OCI-M2 (cell line): ENCODE measurements around the gene NPIPA5.
"Not testable (repeated sequence)": the region's sequence is repeated elsewhere in the genome, so short reads cannot be mapped to it uniquely, and the experiment has no call there.

Source experiments
- DNase-seq: peaks from one replicate; lab custom pipeline; 2025; ENCODE audit not compliant: unreplicated experiment; lab: John Stamatoyannopoulos, UW

NPIPA5 gene

DNA sequence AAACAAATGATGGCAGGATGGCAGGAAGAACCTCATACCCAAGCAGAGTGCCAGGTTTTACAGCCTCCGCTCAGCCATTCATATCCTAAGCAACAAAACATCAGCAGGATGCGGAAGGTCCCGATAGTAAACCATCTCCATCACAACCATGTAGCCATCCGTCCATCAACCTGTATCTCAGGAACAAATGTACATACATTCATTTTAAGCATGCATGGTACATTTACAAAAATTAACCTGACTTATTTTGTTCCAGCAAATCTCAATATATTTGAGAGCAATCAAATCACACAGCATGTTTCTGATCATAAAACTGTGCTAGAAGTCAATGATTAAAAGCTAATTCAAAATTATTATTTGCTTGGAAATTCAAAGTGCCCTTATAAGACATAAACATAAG lies at the start of gene NPIPA5:
NPIPA5 (minus strand) TSS at position 101 of the 400 bp plus-strand sequence; CDS start at position 101, 0 bp downstream.
- not testable (repeated sequence) for DNase-seq

DNA sequence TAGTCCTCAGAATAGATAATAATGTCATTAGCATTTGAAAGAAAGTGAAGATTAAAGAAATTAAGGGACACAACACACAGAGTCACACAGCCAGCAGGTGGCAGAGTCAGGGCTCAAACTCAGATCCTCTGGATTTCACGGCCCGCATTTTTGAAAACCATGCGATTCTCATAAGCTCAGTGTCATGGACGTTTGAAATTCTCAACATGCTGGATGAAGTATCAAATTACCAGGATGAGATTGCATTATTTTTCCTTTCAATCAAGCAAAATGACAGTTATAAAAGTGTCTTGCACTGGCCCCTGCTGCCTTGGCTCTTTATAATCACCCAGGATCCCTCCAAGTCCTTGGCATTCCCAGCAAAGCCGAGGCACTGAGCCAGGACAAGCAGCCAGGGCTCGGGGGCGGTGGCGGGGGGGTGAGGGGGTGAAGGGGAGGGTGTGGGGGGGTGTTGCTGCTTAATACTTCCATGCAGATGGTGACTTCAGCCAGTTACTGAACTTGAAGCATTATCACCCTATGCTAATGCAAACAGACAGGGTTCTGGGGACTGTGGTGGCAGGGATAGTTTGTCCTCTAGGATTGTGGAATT lies 49.6 kb upstream of the NPIPA5 start:
- no peak for DNase-seq

DNA sequence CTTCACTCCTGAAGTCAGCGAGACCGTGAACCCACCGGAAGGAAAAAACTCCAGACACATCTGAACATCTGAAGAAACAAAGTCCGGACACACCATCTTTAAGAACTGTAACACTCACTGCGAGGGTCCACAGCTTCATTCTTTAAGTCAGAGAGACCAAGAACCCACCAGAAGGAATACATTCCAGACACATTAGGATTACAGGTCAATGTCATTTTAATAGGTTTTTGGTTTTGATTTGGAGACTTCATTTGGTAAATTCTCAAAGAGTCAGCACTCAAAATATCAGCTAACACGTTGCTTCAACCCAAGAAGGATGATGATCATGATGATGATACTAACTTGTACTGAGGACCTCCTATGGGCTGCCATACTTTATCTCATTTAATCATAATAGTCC lies 48.7 kb upstream of the NPIPA5 start:
- no peak for DNase-seq

DNA sequence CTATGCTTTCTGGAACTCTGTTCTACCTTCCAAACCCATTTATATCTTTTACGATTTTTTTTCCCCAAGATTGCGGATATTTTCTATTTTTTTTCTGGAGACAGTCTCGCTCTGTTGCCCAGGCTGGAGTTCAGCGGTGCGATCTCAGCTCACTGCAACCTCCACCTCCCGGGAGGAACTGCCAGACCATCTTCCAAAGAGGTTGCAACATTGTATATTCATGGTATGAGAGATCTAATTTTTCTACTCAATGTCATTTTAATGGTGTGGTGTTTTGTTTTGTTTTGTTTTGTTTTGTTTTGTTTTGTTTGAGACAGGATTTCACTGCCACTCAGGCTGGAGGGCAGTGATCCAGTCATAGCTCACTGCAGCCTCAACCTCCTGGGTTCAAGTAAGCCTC lies 47.8 kb upstream of the NPIPA5 start:
- DNase-seq: no peak

DNA sequence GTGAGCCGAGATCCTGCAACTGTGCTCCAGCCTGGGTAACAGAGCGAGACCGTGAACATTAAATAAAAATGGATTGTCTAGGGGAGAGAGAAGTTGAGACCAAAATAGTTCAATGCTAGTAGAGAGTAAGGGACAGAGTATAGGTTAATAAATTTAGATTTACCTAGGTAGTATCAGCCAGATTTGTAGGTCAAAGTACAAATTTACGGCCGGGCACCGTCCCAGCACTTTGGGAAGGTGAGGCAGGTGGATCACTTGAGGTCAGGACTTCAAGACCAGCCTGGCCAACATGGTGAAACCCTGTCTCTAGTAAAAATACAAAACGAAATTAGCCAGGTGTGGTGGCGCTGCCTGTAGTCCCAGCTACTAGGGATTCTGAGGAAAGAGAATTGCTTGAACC lies 44.1 kb upstream of the NPIPA5 start:
- DNase-seq: no peak

DNA sequence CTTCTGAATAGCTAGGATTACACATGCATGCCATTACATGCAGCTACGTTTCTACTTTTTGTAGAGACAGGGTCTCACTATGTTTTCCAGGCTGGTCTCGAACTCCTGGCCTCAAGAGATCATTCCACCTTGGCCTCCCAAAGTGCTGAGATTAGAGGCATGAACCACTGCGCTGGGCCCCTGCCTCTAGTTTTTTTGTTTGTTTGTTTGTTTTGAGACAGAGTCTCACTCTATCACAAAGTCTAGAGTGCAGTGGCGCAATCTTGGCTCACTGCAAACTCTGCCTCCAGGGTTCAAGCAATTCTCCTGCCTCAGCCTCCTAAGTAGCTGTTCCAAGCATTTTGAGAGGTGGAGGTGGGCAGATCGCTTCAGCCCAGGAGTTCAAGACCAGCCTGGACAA lies 43.6 kb upstream of the NPIPA5 start:
- not testable (repeated sequence) for DNase-seq

DNA sequence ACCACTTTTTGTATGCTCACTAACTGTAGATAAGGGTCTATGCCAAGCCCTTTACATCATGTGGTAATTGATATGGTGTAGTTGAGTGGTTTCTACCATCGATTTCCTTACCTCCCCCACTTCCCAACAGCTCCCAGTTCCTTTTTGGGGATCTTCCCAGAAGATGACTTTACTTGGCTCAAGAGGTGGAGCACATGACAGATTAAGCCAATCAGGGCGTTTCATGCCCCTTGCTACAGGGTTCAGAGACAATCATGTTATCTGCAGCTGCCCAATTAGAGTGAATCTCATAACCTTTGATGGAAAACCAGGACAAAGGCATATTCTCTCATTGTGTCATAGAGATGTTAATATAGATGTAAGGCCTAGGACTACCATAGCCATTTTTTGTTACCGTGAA lies 40.1 kb upstream of the NPIPA5 start:
- no peak for DNase-seq

DNA sequence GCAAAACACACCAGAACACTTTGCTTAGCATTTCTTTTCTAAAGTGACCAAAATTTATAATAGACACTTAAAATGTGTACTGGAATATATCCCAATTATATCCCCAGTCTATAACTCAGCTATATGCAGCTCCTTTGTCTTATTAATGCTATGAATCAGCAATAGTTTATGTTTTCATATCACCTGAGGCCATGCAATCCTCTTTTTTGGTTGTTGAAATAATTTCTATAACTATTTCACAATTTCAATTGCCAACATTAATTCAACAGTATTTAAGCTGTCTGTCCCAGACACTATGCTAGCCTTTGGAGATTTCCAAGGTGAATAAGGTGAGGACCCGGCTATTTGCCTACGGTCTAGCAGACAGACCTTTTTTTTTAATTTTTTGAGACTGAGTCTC lies 39.1 kb upstream of the NPIPA5 start:
- no peak for DNase-seq

DNA sequence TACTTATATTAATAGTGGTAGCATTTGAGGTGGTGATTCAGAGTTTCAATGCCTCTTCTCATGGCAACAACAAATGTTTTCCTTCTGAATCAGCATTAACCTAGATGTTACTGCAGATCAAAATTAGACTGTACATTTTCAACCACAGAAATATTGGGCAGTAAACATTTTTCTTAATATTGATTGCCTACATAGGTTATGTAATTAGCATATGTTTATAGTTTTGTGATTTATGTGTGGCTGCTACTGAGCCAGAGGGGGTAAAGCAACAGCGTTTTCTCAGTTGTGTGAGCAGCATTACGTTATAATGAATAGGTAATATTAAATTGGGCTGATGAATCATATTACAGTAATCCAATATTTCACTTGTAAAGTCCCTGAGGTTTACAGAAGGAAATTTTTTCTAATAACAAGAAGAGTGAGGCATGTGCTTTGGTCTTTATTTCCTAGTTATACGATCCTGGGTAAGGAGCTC lies 37.5 kb upstream of the NPIPA5 start:
- DNase-seq: no peak

DNA sequence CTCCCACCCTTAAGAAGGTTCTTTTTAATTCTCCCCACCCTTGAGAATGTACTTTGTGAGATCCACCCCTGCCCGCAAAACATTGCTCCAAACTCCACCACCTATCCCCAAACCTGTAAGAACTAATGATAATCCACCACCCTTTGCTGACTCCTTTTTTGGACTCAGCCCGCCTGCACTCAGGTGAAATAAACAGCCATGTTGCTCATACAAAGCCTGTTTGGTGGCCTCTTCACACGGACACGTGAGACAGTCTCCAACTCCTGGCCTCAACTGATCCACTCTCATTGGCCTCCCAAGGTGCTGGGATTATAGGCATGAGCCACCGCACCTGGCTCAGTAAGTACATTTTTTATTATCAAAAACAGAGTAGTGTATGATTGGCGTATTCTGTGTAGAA lies 31.4 kb upstream of the NPIPA5 start:
- DNase-seq: not testable (repeated sequence)

DNA sequence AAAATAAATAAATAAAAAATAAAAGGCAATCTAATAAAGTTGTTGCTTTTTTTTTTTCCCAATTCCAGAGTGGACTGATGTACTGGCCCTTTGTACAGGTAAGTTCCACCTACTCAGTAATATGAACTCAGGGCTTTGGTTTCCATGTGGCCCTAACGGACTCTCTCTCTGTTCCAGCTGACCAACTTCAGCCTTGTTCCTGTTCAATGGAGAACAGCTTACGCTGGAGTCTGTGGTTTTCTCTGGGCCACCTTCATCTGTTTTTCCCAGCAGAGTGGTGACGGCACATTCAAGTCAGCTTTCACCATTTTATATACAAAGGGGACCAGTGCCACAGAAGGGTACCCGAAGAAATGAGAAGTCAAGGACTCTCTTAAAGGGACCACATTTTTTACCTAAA lies 29.7 kb upstream of the NPIPA5 start:
- not testable (repeated sequence) for DNase-seq

DNA sequence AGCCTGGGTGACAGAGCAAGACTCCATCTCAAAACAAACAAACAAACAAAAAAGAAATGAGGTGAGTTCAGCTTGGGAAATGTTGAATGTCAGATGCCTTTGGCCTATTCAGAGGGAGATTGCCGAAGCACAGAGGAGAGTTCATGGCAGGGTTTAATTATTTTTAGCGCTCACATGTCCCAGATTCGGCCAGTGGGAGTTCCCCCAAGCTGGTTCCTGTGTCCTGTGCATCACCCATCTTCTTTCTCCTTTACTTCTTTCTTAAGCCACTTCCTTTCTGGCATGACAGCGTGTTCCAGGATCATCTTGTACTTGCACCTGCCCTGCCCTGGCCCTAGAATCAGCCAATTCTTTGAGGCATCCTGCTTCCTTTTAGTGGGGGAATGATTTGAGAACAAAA lies 26.7 kb upstream of the NPIPA5 start:
- no peak for DNase-seq

DNA sequence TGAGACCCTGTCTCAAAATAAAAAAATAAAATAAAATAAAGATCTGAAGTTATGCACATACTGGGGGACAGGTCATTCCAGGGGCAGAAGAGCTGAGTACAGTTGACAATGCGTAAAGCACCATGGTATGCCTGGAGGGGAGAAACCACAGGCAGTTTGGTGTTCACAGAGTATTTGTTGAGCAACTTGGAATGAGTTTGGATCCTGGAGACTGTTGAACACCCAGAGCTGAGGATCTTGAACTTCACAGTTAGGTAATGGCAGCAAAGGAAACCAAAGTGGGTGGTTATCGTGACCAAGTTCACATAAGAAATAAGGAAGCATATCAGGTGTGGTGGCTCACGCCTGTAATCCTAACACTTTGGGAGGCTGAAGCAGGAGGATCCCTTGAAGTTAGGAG lies 26.0 kb upstream of the NPIPA5 start:
- not testable (repeated sequence) for DNase-seq

DNA sequence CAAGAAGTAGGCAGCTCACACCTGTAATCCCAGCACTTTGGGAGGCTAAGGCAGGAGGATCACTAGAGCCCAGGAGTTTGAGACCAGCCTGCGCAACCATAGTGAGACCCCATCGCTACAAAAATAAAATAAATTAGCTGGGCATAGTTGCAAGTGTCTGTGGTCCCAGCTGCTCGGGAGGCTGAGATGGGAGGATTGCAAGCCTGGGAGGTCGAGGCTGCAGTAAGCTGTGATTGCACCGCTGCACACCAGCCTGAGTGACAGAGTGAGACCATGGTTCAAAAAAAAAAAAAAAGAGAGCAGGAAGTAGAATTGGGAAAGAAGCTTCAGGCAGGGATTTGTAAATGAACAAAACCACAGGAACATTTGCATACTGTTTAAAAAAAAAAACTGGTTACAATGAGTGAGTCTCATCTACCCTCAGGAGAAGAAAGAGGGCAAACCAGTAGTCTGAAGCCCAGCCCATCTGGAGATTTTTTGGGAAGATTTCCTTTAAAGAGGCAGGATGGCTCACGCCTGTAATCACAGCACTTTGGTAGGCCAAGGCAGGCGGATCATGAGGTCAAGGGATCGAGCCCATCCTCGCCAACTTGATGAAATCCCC lies 25.4 kb upstream of the NPIPA5 start:
- DNase-seq: no peak

DNA sequence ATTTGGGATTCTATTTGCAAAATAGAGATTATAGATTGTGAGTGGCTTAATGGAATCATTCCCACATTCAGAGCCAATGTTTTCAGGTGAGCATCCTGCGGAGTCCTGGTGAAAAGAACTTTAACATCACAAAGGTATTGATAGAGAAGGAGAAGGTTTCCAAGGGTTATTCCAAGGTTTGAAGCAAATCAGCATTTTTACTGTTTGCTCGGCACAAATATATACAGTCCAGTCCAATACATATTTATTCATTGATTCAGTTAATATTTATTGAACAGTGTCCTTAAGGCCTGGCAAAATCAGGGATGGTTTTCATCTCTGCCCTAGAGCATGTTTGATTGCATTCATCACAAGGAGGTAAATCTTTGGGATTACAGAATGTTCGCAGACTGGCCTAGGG lies 23.9 kb upstream of the NPIPA5 start:
- DNase-seq: no peak

DNA sequence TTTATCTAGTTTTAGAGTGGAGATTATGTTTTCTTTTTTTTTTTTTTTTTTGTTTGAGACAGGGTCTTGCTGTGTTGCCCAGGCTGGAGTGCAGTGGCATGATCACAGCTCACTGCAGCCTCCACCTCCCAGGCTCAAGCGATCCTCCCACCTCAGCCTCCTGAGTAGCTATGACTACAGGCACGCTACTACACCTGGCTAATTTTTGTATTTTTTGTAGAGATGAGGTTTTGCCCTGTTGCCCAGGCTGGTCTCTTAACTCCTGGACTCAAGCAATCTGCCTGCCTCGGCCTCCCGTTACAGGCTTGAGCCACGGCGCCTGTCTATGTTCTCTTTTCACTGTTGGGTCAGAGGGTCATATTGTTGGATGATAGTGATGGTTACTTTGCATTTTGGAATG lies 22.2 kb upstream of the NPIPA5 start:
- DNase-seq: not testable (repeated sequence)

DNA sequence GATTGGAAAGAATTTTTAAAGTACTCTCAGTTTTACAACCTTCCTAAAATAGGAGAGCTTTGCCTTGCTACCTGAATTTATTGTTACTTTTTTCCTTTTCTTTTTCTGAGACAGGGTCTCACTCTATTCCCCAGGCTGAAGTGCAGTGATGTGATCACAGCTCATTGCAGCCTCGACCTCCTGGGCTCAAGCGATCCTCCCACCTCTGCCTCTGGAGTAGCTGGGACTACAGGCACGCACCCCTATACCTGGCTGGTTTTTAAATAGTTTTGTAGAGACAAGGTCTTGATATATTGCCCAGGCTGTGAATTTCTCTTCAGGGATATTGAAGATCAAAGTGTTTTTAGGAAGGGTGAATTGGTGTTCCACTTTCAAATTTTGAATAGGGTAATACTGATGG lies 21.2 kb upstream of the NPIPA5 start:
- no peak for DNase-seq

DNA sequence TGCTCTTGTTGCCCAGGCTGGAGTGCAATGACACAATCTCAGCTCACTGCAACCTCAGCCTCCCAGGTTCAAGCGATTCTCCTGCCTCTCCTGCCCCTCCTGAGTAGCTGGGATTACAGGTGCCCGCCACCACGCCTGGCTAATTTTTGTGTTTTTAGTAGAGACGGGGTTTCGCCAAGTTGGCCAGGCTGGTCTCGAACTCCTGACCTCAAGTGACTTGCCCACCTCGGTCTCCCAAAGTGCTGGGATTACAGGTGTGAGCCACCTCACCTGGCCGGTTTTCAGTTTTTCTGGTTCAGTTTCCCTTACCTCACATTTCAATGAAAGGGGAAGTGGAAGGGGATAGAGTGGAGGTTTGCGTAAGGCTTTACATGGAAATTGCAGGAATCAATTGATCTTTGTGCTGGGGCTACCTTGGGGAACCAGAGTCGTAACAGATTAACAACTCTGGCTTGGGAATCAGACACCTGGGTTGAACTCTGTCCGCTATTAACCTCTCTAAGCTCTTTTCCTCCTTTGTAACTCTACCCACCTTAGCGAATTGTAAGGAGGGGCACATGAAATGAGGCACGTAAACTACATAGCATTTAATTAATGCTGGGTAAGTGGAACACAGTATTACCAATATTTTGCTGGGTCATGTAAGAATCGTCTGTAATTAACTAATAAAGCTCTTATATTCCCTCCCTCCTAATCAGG lies 20.7 kb upstream of the NPIPA5 start:
- no peak for DNase-seq

DNA sequence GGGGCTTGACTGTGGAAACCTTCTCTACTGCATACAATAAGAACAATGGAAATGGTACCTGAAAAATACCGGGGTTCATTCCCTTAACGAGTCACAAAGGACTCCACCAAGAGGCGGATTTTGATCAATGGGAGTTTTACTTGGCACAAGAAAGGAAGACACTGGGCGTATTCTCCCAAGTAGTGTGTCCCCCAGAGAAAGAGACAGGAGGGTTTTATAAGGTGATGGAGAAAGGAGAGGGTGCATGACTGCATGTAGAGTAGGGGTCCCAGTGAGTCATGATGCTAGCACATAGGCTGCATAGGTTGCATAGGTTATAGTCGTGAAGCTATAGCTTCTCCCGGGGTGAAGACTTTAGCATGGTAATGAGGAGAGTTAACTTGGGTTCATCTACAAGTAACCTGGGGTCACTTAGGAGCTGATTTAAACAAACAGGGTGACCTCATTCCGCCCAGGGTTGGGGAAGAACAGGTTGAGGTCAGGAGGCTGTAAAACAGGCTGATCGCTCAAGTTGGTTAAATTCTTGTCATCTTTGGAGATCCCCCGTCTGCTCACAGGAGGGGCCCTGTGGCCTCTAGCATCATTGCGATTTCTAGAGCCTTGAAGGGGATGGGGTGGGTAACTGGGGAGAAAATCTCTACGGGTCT lies 19.0 kb upstream of the NPIPA5 start:
- DNase-seq: no peak

DNA sequence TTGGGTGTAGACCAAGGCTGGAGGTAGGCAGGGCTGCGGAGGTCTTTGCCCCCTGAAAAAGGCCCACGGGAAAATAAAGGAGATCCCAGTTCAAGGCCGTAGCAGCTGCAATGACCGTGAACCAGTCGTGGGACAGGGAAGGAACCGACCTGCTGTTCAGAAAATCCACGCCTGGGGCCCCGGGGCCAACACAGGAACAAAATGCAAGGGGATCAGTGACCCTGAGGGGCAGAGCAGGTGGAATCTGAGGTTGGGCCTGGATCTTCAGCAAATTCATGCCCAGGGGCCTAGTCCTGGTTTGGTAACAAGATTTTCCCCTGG lies 18.4 kb upstream of the NPIPA5 start:
- DNase-seq: not testable (repeated sequence)

DNA sequence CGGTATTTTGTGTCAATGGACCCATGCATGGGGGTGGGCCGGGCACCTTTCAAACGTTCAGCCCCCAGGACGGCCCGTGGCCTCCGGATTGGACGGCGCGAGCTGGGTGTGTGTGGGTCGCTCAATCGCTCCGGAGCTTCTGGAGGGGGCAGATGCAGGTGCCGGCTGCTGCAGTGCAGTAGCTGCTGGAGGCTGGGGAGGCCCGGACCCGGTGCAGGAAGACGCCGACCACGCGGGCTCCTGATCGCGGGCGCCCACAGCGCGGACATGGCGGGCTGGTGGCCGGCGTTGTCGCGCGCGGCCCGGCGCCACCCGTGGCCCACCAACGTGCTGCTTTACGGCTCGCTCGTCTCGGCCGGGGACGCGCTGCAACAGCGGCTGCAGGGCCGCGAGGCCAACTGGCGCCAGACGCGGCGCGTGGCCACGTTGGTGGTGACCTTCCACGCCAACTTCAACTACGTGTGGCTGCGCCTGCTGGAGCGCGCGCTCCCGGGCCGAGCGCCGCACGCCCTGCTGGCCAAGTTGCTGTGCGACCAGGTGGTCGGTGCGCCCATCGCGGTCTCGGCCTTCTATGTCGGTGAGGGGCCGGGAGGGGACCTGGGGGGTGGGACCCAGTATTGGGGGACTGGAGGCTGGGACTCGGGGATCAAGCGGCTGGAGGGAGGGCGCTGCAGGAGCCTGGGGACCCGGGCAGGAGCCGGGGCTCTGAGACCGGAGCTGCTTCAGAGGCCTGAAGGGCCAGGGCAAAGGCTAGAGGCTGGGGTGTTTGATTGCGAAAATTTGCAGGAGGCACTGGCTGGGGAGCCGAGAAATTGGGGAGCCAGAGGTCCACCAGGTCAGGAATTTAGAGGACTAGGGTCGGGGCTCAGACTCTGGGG lies 17.8 kb upstream of the NPIPA5 start, which contains the start of gene MPV17L:
MPV17L (plus strand) TSS at position 124 of the 878 bp plus-strand sequence; CDS start at position 268, 144 bp downstream.
- not testable (repeated sequence) for DNase-seq
